Fibroblast of lung (primary cell): ENCODE measurements around the gene UNC13C.

Experiments
- EZH2 ChIP-seq: IDR thresholded peaks from 2 replicates; pipeline ENCODE4 v1.5.1; 2012; ENCODE audit warnings: low read length, control low read depth, mild to moderate bottlenecking; ENCODE audit errors: missing control alignments
- TF ChIP-seq, protein P1 (sequence below), 2 donors: IDR thresholded peaks in 1 of 2; conservative IDR thresholded peaks in 1 of 2; 1 replicate in 1 of 2; 2 replicates in 1 of 2; pipeline ENCODE4 v1.5.1; 2011 to 2012; ENCODE audit warnings: low read length in 2 of 2, control low read depth in 1 of 2, inconsistent platforms in 1 of 2, low read depth in 1 of 2, mild to moderate bottlenecking in 1 of 2

- no peak for TF ChIP-seq EZH2
- TF ChIP-seq, protein P1, sequence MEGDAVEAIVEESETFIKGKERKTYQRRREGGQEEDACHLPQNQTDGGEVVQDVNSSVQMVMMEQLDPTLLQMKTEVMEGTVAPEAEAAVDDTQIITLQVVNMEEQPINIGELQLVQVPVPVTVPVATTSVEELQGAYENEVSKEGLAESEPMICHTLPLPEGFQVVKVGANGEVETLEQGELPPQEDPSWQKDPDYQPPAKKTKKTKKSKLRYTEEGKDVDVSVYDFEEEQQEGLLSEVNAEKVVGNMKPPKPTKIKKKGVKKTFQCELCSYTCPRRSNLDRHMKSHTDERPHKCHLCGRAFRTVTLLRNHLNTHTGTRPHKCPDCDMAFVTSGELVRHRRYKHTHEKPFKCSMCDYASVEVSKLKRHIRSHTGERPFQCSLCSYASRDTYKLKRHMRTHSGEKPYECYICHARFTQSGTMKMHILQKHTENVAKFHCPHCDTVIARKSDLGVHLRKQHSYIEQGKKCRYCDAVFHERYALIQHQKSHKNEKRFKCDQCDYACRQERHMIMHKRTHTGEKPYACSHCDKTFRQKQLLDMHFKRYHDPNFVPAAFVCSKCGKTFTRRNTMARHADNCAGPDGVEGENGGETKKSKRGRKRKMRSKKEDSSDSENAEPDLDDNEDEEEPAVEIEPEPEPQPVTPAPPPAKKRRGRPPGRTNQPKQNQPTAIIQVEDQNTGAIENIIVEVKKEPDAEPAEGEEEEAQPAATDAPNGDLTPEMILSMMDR (conservative IDR thresholded peaks at IDR 0.05 in 1 of 2, IDR thresholded peaks at IDR 0.05 in 1 of 2; ENCODE audit: low read depth in 1 of 2, low read length in 2 of 2) = no peak
Observed at GRCh38 chr15:54089776-54090175, 111.5 kb downstream of the UNC13C start.
